ENCODE measurements around the gene TBRG4. TPM values are rescaled to one million over a fixed set of nuclear protein-coding genes. Genes with fewer than 3 reads are reported as not detected.
A peak's percentile ranks its signal among the peaks of the same experiment; 100 is the strongest.

The TBRG4 gene
- total RNA-seq, 4 donors from 2014 or later = 83.4 to 140 (median 105) TPM

DNA sequence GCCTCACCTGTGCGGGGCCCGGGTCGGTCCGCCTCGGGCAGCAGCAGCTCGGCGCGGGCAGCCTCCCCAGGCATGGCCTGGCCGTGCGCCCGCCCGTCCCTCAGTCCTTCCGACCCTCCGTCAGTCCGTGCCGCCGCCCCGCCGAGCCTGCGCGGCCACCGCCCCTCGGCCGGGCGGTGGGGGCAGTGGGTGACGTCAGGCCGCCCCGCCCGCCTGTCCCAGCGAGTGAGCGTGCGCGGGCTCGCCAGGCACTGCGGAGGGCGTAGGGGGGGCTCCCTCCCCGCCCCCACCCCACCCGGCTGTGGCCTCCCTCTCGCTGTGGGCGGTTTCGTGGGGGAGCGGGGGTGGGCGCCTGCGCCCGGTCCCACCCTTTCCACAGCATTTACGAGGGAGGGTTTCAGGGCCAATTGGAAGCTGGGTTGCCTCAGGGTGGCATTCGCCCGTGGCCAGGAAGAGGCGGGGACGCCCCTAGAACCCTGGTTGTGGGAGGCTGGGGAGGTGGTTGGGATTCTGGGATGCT, 22.6 kb downstream of the TBRG4 start, which contains the start of gene NACAD:
TSS of gene NACAD (minus strand) at position 149 of the 520 bp plus-strand sequence. CDS start at position 74, 75 bp downstream.
- TF ChIP-seq EP300 (IDR thresholded peaks at IDR 0.05; ENCODE audit: low read depth) (no peak), CTCF (IDR thresholded peaks at IDR 0.05) (no peak), POLR2A (IDR thresholded peaks at IDR 0.05) (no peak), POLR2AphosphoS5 (IDR thresholded peaks at IDR 0.05) (no peak)
- Histone ChIP-seq H3K36me3 (no peaks in the 10 kb centered on the region), H3K4me1 (peaks cover 0 to 12% (median 3%) of the 10 kb centered on the region in 4 donors), H3K9me3 (no peaks in the 10 kb centered on the region), H3K27me3 (peaks cover 19% of the 10 kb centered on the region), H3K27ac (peak within 1 kb of the TSS; percentile 39 to 83 (median 60)), H3K4me3 (peak within 1 kb of the TSS; percentile 21 to 54 (median 39))
- peak; percentile 45 for DNase-seq
- in situ Hi-C loops (cut with MboI; ENCODE audit: low pct_ligation_motif_present in 1 of 4, low pct_unique_long_range_greater_than_20kb in 1 of 4, low sequenced_read_pairs in 3 of 4) = no loop called here
- intact Hi-C loops (cut with DNase I; ENCODE audit: low total_unique reads) = no loop called here
- 0 to 1% methylated on average over 5 to 39 of the region's 50 CpGs for WGBS, 2 donors (ENCODE audit: low coverage in 1 of 2)

GRCh38 chr7:45088146-45088701, 23.3 kb downstream of the TBRG4 start:
- 66% methylated on average over 22 of the region's 29 CpGs; no CpG with 5 or more reads in 1 of the 2 donors for WGBS, 2 donors (ENCODE audit: low coverage in 1 of 2)
- Histone ChIP-seq H3K4me3 (peak overlapping the region; percentile 21 to 54 (median 39)), H3K36me3 (no peaks in the 10 kb centered on the region), H3K27me3 (peaks cover 19% of the 10 kb centered on the region), H3K4me1 (peaks cover 0 to 12% (median 3%) of the 10 kb centered on the region in 4 donors), H3K27ac (peak overlapping the region; percentile 39 to 83 (median 60)), H3K9me3 (no peaks in the 10 kb centered on the region)
- intact Hi-C loops (cut with DNase I; ENCODE audit: low total_unique reads) = no loop called here
- in situ Hi-C loops (cut with MboI; ENCODE audit: low pct_ligation_motif_present in 1 of 4, low pct_unique_long_range_greater_than_20kb in 1 of 4, low sequenced_read_pairs in 3 of 4) = no loop called here
- TF ChIP-seq POLR2A (IDR thresholded peaks at IDR 0.05) (no peak), EP300 (IDR thresholded peaks at IDR 0.05; ENCODE audit: low read depth) (no peak), POLR2AphosphoS5 (IDR thresholded peaks at IDR 0.05) (no peak), CTCF (IDR thresholded peaks at IDR 0.05) (no peak)
- DNase-seq = no peak

DNA sequence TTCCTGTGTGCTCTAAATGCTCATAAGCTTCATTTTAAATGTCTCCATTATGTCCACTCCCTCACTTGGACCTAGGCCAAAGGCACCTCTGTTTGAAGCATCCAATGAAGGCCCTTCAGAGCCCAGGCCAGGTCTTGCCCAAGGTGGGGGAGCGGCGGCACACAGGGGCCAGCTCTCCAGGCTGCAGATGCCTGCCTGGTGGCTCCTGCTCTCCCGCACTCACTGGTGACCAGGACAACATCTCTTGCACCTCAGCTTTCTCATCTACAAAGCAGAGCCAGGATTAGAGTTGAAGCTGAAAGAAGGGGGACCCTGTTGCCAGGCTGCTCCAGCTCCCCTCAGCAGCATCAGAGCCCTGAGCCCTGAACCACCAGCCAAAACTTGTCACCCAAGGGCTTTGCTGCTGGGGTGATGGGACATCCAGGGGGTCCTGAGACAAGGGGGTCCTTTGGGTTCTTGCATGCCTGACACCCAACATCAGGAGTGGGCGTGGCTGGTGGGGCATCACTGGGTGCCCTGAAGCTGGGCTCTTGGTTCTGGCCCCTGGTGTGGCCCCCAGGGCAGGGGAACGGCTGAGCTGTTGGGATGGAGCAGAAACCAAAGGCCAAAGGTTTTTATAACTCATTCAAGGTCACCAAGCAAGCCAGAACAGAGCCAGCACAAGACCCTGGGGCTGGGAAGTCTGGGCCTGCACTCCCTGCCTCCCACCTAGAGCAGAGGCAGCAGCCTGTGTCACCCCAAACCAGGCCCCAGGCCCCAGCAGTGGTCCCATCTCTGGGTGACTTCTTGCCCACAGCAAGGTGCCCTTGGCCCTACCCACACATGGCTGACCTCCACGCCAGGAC, 24.0 kb downstream of the TBRG4 start:
- Histone ChIP-seq H3K4me1 (peaks cover 0 to 12% (median 3%) of the 10 kb centered on the region in 4 donors), H3K36me3 (no peaks in the 10 kb centered on the region), H3K27me3 (peaks cover 19% of the 10 kb centered on the region), H3K4me3 (no peak overlapping the region), H3K27ac (peak overlapping the region in 3 of 4 donors; percentile 56 to 83 (median 65)), H3K9me3 (no peaks in the 10 kb centered on the region)
- DNase-seq = no peak
- 79% methylated on average over 6 of the region's 6 CpGs; no CpG with 5 or more reads in 1 of the 2 donors for WGBS, 2 donors (ENCODE audit: low coverage in 1 of 2)
- TF ChIP-seq POLR2A (IDR thresholded peaks at IDR 0.05) = no peak
- TF ChIP-seq CTCF (IDR thresholded peaks at IDR 0.05) = no peak
- TF ChIP-seq EP300 (IDR thresholded peaks at IDR 0.05; ENCODE audit: low read depth) = no peak
- no peak for TF ChIP-seq POLR2AphosphoS5 (IDR thresholded peaks at IDR 0.05)
- intact Hi-C loops (cut with DNase I; ENCODE audit: low total_unique reads) (no loop called here), in situ Hi-C loops (cut with MboI; ENCODE audit: low pct_ligation_motif_present in 1 of 4, low pct_unique_long_range_greater_than_20kb in 1 of 4, low sequenced_read_pairs in 3 of 4) (no loop called here)
